HG03139 (cell line): ENCODE measurements around the gene TMEM178A.

Source experiments
- ATAC-seq: cut with Tn5 transposase; IDR thresholded peaks from one replicate; pipeline ENCODE4 v1.9.1; 2021; ENCODE audit not compliant: unreplicated experiment

The TMEM178A gene

DNA sequence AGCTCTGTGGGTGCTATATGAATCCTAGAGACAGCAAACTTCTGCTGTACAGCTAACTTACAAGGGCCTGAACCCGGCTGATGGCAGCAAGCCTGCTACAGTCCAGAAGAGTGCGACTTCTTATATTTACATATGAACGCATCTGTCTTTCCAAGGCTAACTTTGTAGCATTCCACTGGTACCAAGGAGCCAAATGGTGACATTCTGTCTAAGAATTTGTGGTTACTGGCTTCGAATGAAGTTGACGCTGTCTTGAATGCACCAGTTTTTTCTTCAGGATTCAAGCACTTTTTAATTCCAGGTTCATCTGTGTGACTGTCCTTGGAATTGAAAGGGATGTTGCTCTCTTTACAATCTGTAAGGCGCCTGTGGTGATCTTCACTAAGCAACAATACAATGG is 70.9 kb downstream of the TMEM178A start:
- no peak for ATAC-seq

- ATAC-seq, result no peak
These were observed 71.9 kb downstream of the TMEM178A start for GRCh38 chr2:39737661-39738060.

GRCh38 chr2:39738936-39739335 is 73.2 kb downstream of the TMEM178A start:
- no peak for ATAC-seq

DNA sequence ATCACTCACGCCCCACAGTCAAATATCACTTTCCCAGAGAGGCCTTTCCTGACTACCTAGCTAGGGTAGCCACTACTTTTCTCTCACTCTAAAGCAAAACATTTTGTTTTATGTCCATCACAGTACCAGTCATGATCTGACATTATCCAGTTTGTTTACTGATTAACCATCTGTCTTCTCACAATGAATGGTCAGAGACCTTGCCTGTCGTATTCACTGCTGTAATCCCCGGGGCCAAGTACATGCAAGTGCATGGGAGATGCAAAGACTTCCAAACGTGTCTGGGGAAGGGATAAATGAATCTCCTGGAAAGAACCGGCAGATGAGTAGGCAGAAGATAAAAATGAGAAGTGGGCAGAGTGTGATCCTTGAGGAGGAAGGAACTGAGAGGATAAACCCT is 73.7 kb downstream of the TMEM178A start:
- no peak for ATAC-seq

GRCh38 chr2:39741871-39742270 is 76.2 kb downstream of the TMEM178A start:
- ATAC-seq, result no peak

DNA sequence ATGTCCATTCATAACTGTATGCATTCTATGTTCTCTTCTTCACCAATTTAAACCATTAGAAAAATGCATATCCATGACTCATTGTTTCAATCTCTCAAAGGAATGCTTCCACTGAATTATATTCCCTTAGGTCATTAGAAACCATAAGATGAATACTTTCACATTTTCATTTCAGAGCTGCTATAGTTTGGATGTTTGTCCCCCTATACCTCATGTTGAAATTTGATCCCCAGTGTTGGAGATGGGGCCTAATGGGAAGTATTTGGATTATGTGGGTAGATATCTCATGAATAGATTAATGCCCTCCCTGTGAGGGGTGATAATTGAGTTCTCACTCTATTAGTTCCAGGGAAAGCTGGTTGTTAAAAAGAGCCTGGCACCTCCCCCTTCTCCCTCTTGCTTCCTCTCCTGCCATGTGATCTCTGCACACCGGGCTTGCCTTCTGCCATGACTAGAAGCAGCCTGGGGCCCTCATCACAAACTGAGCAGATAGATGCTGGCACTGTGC is 77.6 kb downstream of the TMEM178A start:
- no peak for ATAC-seq

DNA sequence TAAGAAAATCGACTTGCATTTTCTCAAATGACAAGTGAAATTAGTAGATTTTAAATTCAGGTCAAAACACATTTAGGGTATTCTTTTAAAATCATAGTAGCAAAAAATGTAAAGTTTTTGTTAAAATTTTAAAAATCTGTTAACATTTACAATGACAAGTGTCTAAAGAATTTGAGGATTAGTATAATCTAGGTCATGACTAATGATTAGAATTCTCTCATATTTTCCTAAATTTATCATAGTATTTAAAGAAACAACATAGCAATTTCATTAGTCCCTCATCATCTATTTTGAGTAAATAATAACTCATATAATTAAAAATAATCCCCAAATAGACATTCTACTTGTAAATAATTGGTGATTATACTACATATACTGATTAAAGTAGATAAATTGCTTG is 89.7 kb downstream of the TMEM178A start:
- ATAC-seq, result no peak

GRCh38 chr2:39757156-39757555 is 91.4 kb downstream of the TMEM178A start:
- ATAC-seq, result no peak

GRCh38 chr2:39762448-39762847 is 96.7 kb downstream of the TMEM178A start:
- no peak for ATAC-seq
